ENCODE results near the gene GASK1B.
A peak's percentile ranks its signal among the peaks of the same experiment; 100 is the strongest.

GASK1B gene

GRCh38 chr4:158186815-158187214, 14.0 kb upstream of the GASK1B start:
- DNase-seq (ENCODE audit: low spot score), result no peak

- DNase-seq (ENCODE audit: low spot score), result peak; percentile 7
Measured at GRCh38 chr4:158182736-158183135, 9.9 kb upstream of the GASK1B start.

GRCh38 chr4:158181906-158182305, 9.1 kb upstream of the GASK1B start:
- DNase-seq (ENCODE audit: low spot score), result no peak

GRCh38 chr4:158179465-158179864, 6.6 kb upstream of the GASK1B start:
- DNase-seq (ENCODE audit: low spot score), result no peak

- no peak for DNase-seq (ENCODE audit: low spot score)
Measured at GRCh38 chr4:158176776-158177175, 4.0 kb upstream of the GASK1B start.

GRCh38 chr4:158176108-158176507, 3.3 kb upstream of the GASK1B start:
- DNase-seq (ENCODE audit: low spot score), result peak; percentile 30

- peak; percentile 43 for DNase-seq (ENCODE audit: low spot score)
Measured at GRCh38 chr4:158170691-158171561, 1.9 kb downstream of the GASK1B start.

GRCh38 chr4:158169931-158170690, 2.7 kb downstream of the GASK1B start:
- DNase-seq (ENCODE audit: low spot score), result peak; percentile 29

- DNase-seq (ENCODE audit: low spot score), result peak; percentile 18
Measured at GRCh38 chr4:158169506-158169905, 3.3 kb downstream of the GASK1B start.

- no peak for DNase-seq (ENCODE audit: low spot score)
Measured at GRCh38 chr4:158168606-158169005, 4.2 kb downstream of the GASK1B start.

GRCh38 chr4:158166701-158167100, 6.1 kb downstream of the GASK1B start:
- DNase-seq (ENCODE audit: low spot score), result no peak

- DNase-seq (ENCODE audit: low spot score), result no peak
Measured at GRCh38 chr4:158164768-158165213, 8.0 kb downstream of the GASK1B start.

GRCh38 chr4:158163941-158164767, 8.7 kb downstream of the GASK1B start:
- DNase-seq (ENCODE audit: low spot score), result no peak

- no peak for DNase-seq (ENCODE audit: low spot score)
Measured at GRCh38 chr4:158162631-158163030, 10.2 kb downstream of the GASK1B start.

GRCh38 chr4:158161551-158162354, 11.1 kb downstream of the GASK1B start:
- DNase-seq (ENCODE audit: low spot score), result peak; percentile 50

- DNase-seq (ENCODE audit: low spot score), result no peak
Measured at GRCh38 chr4:158159718-158160094, 13.1 kb downstream of the GASK1B start.

- DNase-seq (ENCODE audit: low spot score), result peak; percentile 10
Measured at GRCh38 chr4:158159054-158159717, 13.6 kb downstream of the GASK1B start.

GRCh38 chr4:158157412-158157811, 15.4 kb downstream of the GASK1B start:
- DNase-seq (ENCODE audit: low spot score), result no peak

GRCh38 chr4:158155656-158156356, 17.0 kb downstream of the GASK1B start:
- DNase-seq (ENCODE audit: low spot score), result no peak

GRCh38 chr4:158147151-158147550, 25.7 kb downstream of the GASK1B start:
- DNase-seq (ENCODE audit: low spot score), result no peak
